GM21381 (cell line): ENCODE results near the gene CDHR2.

Experiments used
- ATAC-seq: cut with Tn5 transposase; IDR thresholded peaks from one replicate; pipeline ENCODE4 v1.9.1; 2021; ENCODE audit warnings: mild to moderate bottlenecking, moderate library complexity; ENCODE audit not compliant: unreplicated experiment

Gene CDHR2

GRCh38 chr5:176630681-176631222, 81.6 kb downstream of the CDHR2 start:
- ATAC-seq, result no peak

DNA sequence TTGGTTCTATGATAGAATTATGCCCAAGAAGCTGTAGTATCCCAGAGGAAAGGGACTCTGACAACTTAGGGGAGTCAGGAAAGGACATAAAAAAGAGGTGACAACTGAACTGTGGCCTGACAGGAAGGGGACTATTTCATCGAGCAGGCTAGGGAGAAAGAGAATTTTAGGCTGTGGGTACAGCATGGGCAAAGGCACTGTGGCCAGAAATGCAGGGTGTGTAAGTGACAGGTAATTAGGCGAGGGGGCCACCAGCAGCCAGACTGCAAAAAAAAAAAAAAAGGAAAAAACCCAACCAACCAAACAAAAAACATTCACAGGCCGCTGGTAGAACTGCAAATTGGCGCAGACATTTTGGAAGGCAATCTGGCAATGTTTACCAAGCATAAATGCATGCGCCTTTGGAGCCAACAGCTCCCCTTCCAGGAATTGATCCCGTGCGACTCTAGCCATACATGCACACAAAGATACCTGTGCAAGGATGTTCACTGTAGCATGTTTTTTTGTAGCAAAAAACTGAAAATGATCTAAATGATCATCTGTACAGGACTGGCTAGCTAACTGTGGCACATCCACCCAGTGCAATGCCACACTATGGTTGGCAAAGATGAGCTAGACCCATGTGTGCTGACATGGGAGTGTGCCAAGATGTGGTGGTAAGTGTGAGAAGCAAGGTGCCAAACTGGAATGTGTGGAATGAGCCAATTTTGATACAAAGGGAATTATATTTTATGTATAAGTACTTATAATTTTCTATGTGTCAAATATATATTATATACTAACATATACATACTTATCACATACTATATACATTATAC, 82.5 kb downstream of the CDHR2 start:
- no peak for ATAC-seq

- no peak for ATAC-seq
Measured at GRCh38 chr5:176632745-176633144, 83.6 kb downstream of the CDHR2 start.

DNA sequence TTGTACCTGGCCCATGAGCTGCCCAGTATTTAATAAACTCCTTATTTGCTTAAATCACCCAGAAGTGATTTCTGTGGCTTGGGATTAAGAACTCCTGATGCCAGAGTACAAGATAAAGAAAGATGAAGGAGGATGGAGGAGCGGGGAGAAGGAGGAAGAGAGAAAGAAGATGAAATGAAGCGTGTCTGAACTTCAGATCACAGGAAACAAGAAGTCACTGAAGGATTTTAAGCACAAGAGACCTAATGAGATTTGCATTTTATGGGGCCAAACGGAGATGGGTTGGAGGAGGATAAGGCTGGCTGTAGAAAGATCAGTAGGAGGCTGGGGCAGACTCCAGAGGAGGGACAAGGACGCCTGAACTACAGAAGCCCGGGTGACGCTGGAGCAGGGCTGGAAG, 84.5 kb downstream of the CDHR2 start:
- ATAC-seq, result no peak

- ATAC-seq, result no peak
Measured at GRCh38 chr5:176636426-176636825, 87.3 kb downstream of the CDHR2 start.

- ATAC-seq, result no peak
Measured at GRCh38 chr5:176637556-176637955, 88.4 kb downstream of the CDHR2 start.

GRCh38 chr5:176638437-176638836, 89.3 kb downstream of the CDHR2 start:
- no peak for ATAC-seq

GRCh38 chr5:176639208-176639607, 90.1 kb downstream of the CDHR2 start:
- no peak for ATAC-seq

DNA sequence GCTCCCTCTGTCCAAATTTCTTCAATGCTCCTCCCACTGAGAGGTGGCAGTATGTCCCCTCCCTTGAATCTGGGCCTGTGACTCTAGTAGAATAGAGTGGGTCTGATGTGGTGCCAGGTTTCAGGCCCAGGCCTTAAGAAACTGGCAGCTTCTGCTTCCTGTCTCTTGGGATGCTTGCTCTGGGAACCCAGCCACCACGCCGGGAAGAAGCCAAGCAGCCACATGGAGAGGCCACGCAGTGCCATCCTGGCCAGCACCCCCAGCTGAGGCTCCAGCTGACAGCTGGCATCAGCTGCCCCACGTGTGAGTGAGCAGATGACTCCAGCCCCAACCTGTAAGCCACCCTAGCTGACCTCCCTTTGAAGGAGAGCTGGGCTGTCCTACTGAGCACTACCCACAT, 90.8 kb downstream of the CDHR2 start:
- ATAC-seq, result no peak

- no peak for ATAC-seq
Measured at GRCh38 chr5:176640616-176641015, 91.5 kb downstream of the CDHR2 start.

DNA sequence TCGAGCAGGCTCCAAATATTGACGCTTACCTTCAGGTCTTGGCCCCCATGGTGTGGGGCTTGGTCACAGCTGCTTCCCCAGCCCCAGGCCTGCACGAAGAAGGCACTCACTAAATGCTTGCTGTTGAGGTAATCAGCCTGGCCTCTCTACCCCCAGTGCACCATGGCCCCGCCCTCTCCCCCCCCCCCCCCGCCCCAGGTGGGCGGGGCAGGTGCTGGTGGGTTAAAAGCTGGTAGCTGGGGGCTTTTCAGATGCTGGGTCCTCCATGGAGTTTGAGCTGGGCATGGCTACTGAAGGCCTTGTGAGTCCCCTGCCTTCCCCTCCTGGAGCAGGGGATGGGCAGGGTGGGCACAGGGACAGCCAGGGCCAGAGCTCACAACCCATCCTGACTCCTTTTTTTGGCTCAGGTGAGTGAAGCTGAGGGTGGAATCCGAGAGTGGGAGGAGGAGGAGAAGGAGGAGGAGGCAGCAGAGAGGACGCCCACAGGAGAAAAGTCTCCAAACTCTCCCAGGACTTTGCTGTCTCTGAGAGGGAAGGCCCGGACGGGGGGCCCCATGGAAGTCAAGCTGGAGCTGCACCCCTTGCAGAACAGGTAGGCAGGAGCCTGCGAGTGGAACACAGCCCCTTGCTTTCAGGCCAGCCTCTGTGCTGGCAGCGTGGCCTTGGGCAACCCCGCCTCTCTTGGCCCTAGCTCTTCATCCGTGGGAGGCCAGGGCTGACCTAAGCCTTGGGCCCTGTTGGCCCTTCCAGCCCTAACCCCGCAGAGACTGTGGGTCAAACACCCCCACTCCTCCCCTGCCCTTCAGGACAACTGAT, 93.7 kb downstream of the CDHR2 start:
- ATAC-seq, result no peak

GRCh38 chr5:176643491-176644219, 94.5 kb downstream of the CDHR2 start:
- no peak for ATAC-seq

- ATAC-seq, result no peak
Measured at GRCh38 chr5:176644294-176644693, 95.2 kb downstream of the CDHR2 start.

DNA sequence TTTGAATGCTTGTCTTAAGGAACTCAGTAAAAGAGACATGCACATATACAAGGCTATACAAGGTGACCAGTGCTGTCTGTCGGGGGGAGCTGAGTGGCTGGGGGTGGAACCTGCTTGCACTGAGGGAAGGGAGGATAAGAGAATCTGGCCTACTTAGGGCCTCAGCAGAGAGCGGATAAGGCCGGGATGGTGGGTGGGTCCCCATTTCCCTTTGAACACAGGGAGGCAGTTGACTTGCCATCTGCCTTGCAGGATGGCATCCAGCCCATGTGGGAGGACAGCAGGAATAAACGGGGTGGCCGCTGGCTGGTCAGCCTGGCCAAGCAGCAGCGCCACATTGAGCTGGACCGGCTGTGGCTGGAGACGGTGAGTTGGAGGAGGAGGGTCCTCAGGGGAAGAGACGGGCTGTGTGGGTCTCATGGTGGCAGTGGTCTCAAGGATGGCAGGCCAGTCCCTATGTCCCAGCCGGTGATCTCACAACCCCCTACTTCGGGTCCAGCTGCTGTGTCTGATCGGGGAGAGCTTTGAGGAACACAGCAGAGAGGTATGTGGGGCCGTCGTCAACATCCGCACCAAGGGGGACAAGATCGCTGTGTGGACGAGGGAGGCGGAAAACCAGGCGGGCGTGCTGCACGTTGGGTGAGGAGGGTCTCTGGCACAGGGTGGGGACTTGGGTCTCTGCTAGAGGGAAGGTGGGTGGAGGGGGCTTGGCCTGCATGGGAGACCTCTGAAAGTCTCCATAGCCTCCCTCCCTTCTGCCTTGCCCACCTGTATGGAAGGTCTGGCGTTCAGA, 95.9 kb downstream of the CDHR2 start:
- no peak for ATAC-seq
